HCT116 (cell line): ENCODE data around the gene RARB. TPM values are rescaled to one million over a fixed set of nuclear protein-coding genes. Genes with fewer than 3 reads are reported as not detected.

Source experiments
- ATAC-seq: fragments of 200-7000 bp; cut with Tn5 transposase; 2 replicates; pipeline ENCODE4 v1.9.1; 2020; ENCODE audit warnings: mild to moderate bottlenecking, moderate library complexity
- BruUV-seq: library from RNA; stranded (reverse); fragments of 400-500 nt; replicated peaks from 2 replicates; lab custom pipeline; 2021; lab: Mats Ljungman, UMichigan
- CTCF ChIA-PET: fragments of 300-600 bp; sonication (Branson Sonifier 250); formaldehyde crosslinking; loops from one replicate; lab custom pipeline; 2021; ENCODE audit warnings: antibody characterized with exemption; lab: Charles Lee
- POLR2A ChIA-PET: fragments of 300-600, 350-600 bp; sonication (Branson Sonifier 250); formaldehyde crosslinking; loops from one replicate; lab custom pipeline; 2021; ENCODE audit warnings: antibody characterized with exemption; lab: Charles Lee
- RAD21 ChIA-PET, 2 experiments: fragments of 300-600 bp; sonication (Branson Sonifier 250); formaldehyde crosslinking; loops; one replicate each; lab custom pipeline; 2023; ENCODE audit warnings: low total read pairs in 2 of 2; ENCODE audit not compliant: uncharacterized antibody in 2 of 2, unreplicated experiment in 2 of 2, low non-redundant PET in 1 of 2; lab: Charles Lee
- DNase-seq: peaks from one replicate; pipeline ENCODE4 v3.0.0-alpha.2; 2010; ENCODE audit warnings: low read depth, low spot score
- H2AFZ ChIP-seq: fragments of 200-600 bp; shearing (Covaris generic), sonication (generic); 2 replicates; pipeline ENCODE4 v1.6.1; 2017; ENCODE audit warnings: low read depth, mixed run types, mixed read lengths, antibody characterized with exemption, low read length; ENCODE audit not compliant: poor library complexity, severe bottlenecking
- H3K27ac ChIP-seq: 2 replicates; pipeline ENCODE4 v1.5.1; 2012; ENCODE audit warnings: low read depth, low read length
- H3K27me3 ChIP-seq: fragments of 200-600 bp; sonication (generic); 2 replicates; pipeline ENCODE4 v1.6.1; 2016; ENCODE audit warnings: mixed run types, low read length, mixed read lengths; ENCODE audit not compliant: insufficient read depth
- H3K36me3 ChIP-seq, 2 experiments: fragments of 200-500 bp in 1 of 2; fragments of 200-600 bp in 1 of 2; sonication (Bioruptor generic) in 1 of 2; sonication (generic) in 1 of 2; 2 replicates each; pipeline versions ENCODE4 v1.5.1 to v1.6.1; 2014 to 2016; ENCODE audit warnings: low read length in 2 of 2, inconsistent platforms in 1 of 2, mixed read lengths in 1 of 2, mixed run types in 1 of 2; ENCODE audit not compliant: insufficient read depth in 2 of 2, control insufficient read depth in 1 of 2
- H3K4me1 ChIP-seq, 2 experiments: fragments of 200-600 bp in 1 of 2; sonication (generic) in 1 of 2; 2 replicates each; pipeline versions ENCODE4 v1.5.1 to v1.6.1; 2012 to 2017; ENCODE audit warnings: low read length in 2 of 2, inconsistent platforms in 1 of 2, mild to moderate bottlenecking in 1 of 2, mixed read lengths in 1 of 2, mixed run types in 1 of 2, moderate library complexity in 1 of 2; ENCODE audit not compliant: insufficient read depth in 2 of 2, control insufficient read depth in 1 of 2
- H3K4me2 ChIP-seq: fragments of 200-600 bp; sonication (generic); 2 replicates; pipeline ENCODE4 v1.6.1; 2017; ENCODE audit warnings: mixed run types, low read length, mixed read lengths
- H3K4me3 ChIP-seq, 2 experiments: fragments of 200-600 bp in 1 of 2; sonication (generic) in 1 of 2; replicated peaks in 1 of 2; 2 replicates each; pipeline ENCODE4 v1.5.1; 2011 to 2016; ENCODE audit warnings: low read length in 2 of 2, control low read depth in 1 of 2, low read depth in 1 of 2, mild to moderate bottlenecking in 1 of 2, mixed read lengths in 1 of 2, mixed run types in 1 of 2
- H3K79me2 ChIP-seq: fragments of 200-600 bp; sonication (generic); 2 replicates; pipeline ENCODE4 v1.6.1; 2017; ENCODE audit warnings: mild to moderate bottlenecking, mixed run types, low read length, moderate library complexity, mixed read lengths; ENCODE audit not compliant: insufficient read depth
- H3K9ac ChIP-seq: fragments of 200-600 bp; sonication (generic); 2 replicates; pipeline ENCODE4 v1.6.1; 2016; ENCODE audit warnings: low read length, mixed read lengths
- H3K9me2 ChIP-seq: fragments of 200-600 bp; sonication (generic), shearing (Covaris generic); 2 replicates; pipeline ENCODE4 v1.6.1; 2017; ENCODE audit warnings: mixed run types, mild to moderate bottlenecking, moderate library complexity; ENCODE audit not compliant: insufficient read depth
- H3K9me3 ChIP-seq, 2 experiments: fragments of 200-500 bp in 1 of 2; fragments of 200-600 bp in 1 of 2; sonication (Bioruptor generic) in 1 of 2; sonication (generic) in 1 of 2; 2 replicates each; pipeline ENCODE4 v1.6.1; 2014 to 2017; ENCODE audit warnings: low read length in 2 of 2, mixed read lengths in 2 of 2, inconsistent platforms in 1 of 2, low read depth in 1 of 2, mild to moderate bottlenecking in 1 of 2, mixed run types in 1 of 2, moderate library complexity in 1 of 2; ENCODE audit not compliant: control insufficient read depth in 1 of 2, insufficient read depth in 1 of 2
- H4K20me1 ChIP-seq: fragments of 200-600 bp; sonication (generic), shearing (Covaris generic); 2 replicates; pipeline ENCODE4 v1.6.1; 2017; ENCODE audit warnings: mixed run types, mild to moderate bottlenecking, moderate library complexity; ENCODE audit not compliant: insufficient read depth
- CEBPB ChIP-seq: IDR thresholded peaks from 2 replicates; pipeline ENCODE4 v1.6.1; 2012; ENCODE audit warnings: low read depth
- EZH2 ChIP-seq: fragments of 200-600 bp; sonication (generic); IDR thresholded peaks from 2 replicates; pipeline ENCODE4 v1.6.1; 2017; ENCODE audit warnings: antibody characterized with exemption, mixed run types
- FOSL1 ChIP-seq: IDR thresholded peaks from 2 replicates; pipeline ENCODE4 v1.6.1; 2012; ENCODE audit warnings: low read depth
- JUND ChIP-seq: IDR thresholded peaks from 2 replicates; pipeline ENCODE4 v1.6.1; 2012
- POLR2AphosphoS5 ChIP-seq: IDR thresholded peaks from 2 replicates; pipeline ENCODE4 v1.6.1; 2011; ENCODE audit warnings: mild to moderate bottlenecking, low read depth, low read length, moderate library complexity
- TCF7L2 ChIP-seq: IDR thresholded peaks from 2 replicates; pipeline ENCODE4 v1.7.0; 2011; ENCODE audit warnings: borderline replicate concordance, inconsistent platforms; ENCODE audit not compliant: insufficient read depth, insufficient read length; ENCODE audit errors: extremely low read depth
- YY1 ChIP-seq: IDR thresholded peaks from 2 replicates; pipeline ENCODE4 v1.6.1; 2011; ENCODE audit warnings: low read length, low read depth, moderate library complexity, mild to moderate bottlenecking; ENCODE audit not compliant: insufficient replicate concordance; ENCODE audit errors: extremely low read depth
- ZFX ChIP-seq: fragments of 450-650 bp; IDR thresholded peaks from 2 replicates; pipeline ENCODE4 v1.6.1; 2017
- ZNF274 ChIP-seq: fragments of 200-500 bp; sonication (Bioruptor generic); IDR thresholded peaks from 2 replicates; pipeline ENCODE4 v1.6.1; 2014; ENCODE audit warnings: mild to moderate bottlenecking, low read depth, low read length, inconsistent platforms
- intact Hi-C: fragments of 100-400 bp; cut with micrococcal nuclease; formaldehyde crosslinking; loops from 2 replicates; pipeline ENCODE4 v1.10.0; 2022
- total RNA-seq: library from RNA; stranded (reverse); gene quantifications from one replicate; pipeline ENCODE4 v1.2.1, GENCODE V29; 2021; ENCODE audit not compliant: unreplicated experiment
- TF ChIP-seq, protein P1 (sequence below), 3 experiments: fragments of 200-600 bp in 1 of 3; sonication (generic) in 1 of 3; IDR thresholded peaks in 2 of 3; conservative IDR thresholded peaks in 1 of 3; 2 replicates each; pipeline ENCODE4 v1.5.1; 2012 to 2017; ENCODE audit warnings: low read depth in 2 of 3, low read length in 2 of 3, antibody characterized with exemption in 1 of 3, borderline replicate concordance in 1 of 3, control low read depth in 1 of 3, mild to moderate bottlenecking in 1 of 3, mixed read lengths in 1 of 3, mixed run types in 1 of 3, moderate library complexity in 1 of 3; ENCODE audit not compliant: insufficient read depth in 1 of 3
- TF ChIP-seq, protein P2 (sequence below): IDR thresholded peaks from 2 replicates; pipeline ENCODE4 v1.6.1; 2011; ENCODE audit warnings: mild to moderate bottlenecking, low read length, moderate library complexity; ENCODE audit not compliant: insufficient replicate concordance; ENCODE audit errors: extremely low read depth
- TF ChIP-seq, protein P3 (sequence below): IDR thresholded peaks from 2 replicates; pipeline ENCODE4 v1.6.1; 2012
- TF ChIP-seq, protein P4 (sequence below): IDR thresholded peaks from 2 replicates; pipeline ENCODE4 v1.6.1; 2012

Gene RARB
- total RNA-seq, 1 experiment from 2014 or later = not detected

DNA sequence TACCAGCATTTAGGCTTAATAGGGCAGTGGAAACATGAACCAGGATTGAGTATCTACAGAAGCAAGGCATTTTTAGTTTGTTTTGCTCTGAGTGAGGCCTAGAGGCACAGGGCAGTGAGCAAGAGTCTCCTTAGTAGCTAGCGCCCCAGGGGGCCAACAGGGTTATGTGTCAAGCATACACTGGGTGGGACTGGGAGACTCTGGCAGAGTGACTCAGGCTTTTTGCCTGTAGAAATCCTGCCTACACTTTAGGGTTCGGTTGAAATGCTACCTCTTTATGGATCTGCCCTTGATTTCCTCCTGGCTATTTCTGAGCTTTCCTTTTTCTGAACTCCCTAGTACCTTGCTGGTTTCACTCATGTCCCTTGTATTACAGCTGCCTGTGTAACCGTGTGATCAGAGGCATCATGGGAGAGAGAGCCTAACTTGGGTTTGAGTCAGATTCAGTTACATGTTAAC lies 164.5 kb downstream of the RARB start:
- BruUV-seq = no TSS peak
- peak overlapping the region; percentile 38 for H3K4me2 ChIP-seq
- intact Hi-C loops = loop anchor here (2.0 to 5.0 kb wide), 4 partner anchors 150 to 818 kb away; no protein-coding TSS in a partner anchor
- no peak overlapping the region for H3K4me3 ChIP-seq
- RAD21 ChIA-PET = interaction anchor here in 1 of 2 experiments (0.6 kb wide), 1 partner anchor 403 kb away, joined by 3 read pairs; no protein-coding TSS in a partner anchor
- no peaks in the 10 kb centered on the region for H3K36me3 ChIP-seq
- H3K79me2 ChIP-seq = no peaks in the 10 kb centered on the region
- H2AFZ ChIP-seq = no peak overlapping the region
- TF ChIP-seq, protein P1, sequence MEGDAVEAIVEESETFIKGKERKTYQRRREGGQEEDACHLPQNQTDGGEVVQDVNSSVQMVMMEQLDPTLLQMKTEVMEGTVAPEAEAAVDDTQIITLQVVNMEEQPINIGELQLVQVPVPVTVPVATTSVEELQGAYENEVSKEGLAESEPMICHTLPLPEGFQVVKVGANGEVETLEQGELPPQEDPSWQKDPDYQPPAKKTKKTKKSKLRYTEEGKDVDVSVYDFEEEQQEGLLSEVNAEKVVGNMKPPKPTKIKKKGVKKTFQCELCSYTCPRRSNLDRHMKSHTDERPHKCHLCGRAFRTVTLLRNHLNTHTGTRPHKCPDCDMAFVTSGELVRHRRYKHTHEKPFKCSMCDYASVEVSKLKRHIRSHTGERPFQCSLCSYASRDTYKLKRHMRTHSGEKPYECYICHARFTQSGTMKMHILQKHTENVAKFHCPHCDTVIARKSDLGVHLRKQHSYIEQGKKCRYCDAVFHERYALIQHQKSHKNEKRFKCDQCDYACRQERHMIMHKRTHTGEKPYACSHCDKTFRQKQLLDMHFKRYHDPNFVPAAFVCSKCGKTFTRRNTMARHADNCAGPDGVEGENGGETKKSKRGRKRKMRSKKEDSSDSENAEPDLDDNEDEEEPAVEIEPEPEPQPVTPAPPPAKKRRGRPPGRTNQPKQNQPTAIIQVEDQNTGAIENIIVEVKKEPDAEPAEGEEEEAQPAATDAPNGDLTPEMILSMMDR (IDR thresholded peaks at IDR 0.05 in 2 of 3, conservative IDR thresholded peaks at IDR 0.05 in 1 of 3; ENCODE audit: borderline replicate concordance in 1 of 3, insufficient read depth in 1 of 3, low read depth in 2 of 3, low read length in 2 of 3) = peak in 2 of 3 experiments; percentile 3 to 10; a peak in 1 of 6 replicates
- no peak for TF ChIP-seq EZH2
- no peak for TF ChIP-seq ZNF274
- DNase-seq (peak; percentile 33), ATAC-seq (peak; percentile 82)
- no peak overlapping the region for H3K9ac ChIP-seq
- no peaks in the 10 kb centered on the region for H3K9me3 ChIP-seq
- no peaks in the 10 kb centered on the region for H3K9me2 ChIP-seq
- no peaks in the 10 kb centered on the region for H3K27me3 ChIP-seq
- CTCF ChIA-PET = interaction anchor here (3.0 kb wide), 1 partner anchor 11 kb away, joined by 14 read pairs; no protein-coding TSS in a partner anchor
- POLR2A ChIA-PET = no interaction called here
- no peaks in the 10 kb centered on the region for H4K20me1 ChIP-seq
- no peak overlapping the region for H3K27ac ChIP-seq
- peaks cover 8 to 12% of the 10 kb centered on the region in 2 experiments; a peak in 2 of 4 replicates for H3K4me1 ChIP-seq

DNA sequence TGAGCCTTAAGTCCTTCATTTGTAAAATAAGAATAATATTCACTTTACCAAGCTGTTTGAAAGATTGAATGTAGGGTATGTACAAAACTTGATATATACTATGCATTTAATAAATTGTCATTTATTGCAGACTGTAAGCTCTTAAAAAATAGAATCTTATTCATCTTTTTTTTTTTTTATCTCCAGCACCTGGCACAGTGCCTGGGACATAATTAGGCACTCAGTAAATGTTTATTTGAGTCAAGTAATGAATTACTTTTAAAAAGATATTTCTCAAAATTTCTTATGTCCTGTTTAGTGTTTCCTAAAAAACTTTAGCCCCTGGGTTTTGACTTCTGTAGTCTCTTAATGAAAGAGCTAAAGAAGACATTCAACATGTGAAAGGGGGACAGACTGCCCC lies 164.9 kb downstream of the RARB start:
- H3K27ac ChIP-seq = no peak overlapping the region
- ChIA-PET CTCF (interaction anchor here (1.1 to 3.0 kb wide), 4 partner anchors 11 to 559 kb away, joined by 3 to 14 read pairs (median 4); no protein-coding TSS in a partner anchor), RAD21 (interaction anchor here in 1 of 2 experiments (0.6 kb wide), 1 partner anchor 404 kb away, joined by 3 read pairs; no protein-coding TSS in a partner anchor), POLR2A (no interaction called here)
- H3K79me2 ChIP-seq = no peaks in the 10 kb centered on the region
- H3K9ac ChIP-seq = no peak overlapping the region
- ATAC-seq (no peak), DNase-seq (no peak)
- H3K36me3 ChIP-seq = no peaks in the 10 kb centered on the region; a peak in 2 of 4 replicates
- H3K4me3 ChIP-seq = no peak overlapping the region
- intact Hi-C loops = loop anchor here (2.0 to 5.0 kb wide), 4 partner anchors 151 to 818 kb away; no protein-coding TSS in a partner anchor
- H3K4me1 ChIP-seq = peaks cover 8 to 12% of the 10 kb centered on the region in 2 experiments; a peak in 2 of 4 replicates
- no peaks in the 10 kb centered on the region for H4K20me1 ChIP-seq
- no TSS peak for BruUV-seq
- no peaks in the 10 kb centered on the region for H3K27me3 ChIP-seq
- H3K9me2 ChIP-seq = no peaks in the 10 kb centered on the region
- no peak overlapping the region for H2AFZ ChIP-seq
- H3K9me3 ChIP-seq = no peaks in the 10 kb centered on the region
- peak overlapping the region; percentile 38 for H3K4me2 ChIP-seq
- TF ChIP-seq POLR2AphosphoS5 (no peak), ZFX (no peak), TCF7L2 (no peak), JUND (no peak), YY1 (no peak), CEBPB (no peak), FOSL1 (no peak), EZH2 (no peak)
- TF ChIP-seq, protein P2, sequence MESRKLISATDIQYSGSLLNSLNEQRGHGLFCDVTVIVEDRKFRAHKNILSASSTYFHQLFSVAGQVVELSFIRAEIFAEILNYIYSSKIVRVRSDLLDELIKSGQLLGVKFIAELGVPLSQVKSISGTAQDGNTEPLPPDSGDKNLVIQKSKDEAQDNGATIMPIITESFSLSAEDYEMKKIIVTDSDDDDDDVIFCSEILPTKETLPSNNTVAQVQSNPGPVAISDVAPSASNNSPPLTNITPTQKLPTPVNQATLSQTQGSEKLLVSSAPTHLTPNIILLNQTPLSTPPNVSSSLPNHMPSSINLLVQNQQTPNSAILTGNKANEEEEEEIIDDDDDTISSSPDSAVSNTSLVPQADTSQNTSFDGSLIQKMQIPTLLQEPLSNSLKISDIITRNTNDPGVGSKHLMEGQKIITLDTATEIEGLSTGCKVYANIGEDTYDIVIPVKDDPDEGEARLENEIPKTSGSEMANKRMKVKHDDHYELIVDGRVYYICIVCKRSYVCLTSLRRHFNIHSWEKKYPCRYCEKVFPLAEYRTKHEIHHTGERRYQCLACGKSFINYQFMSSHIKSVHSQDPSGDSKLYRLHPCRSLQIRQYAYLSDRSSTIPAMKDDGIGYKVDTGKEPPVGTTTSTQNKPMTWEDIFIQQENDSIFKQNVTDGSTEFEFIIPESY = no peak
- TF ChIP-seq, protein P3, sequence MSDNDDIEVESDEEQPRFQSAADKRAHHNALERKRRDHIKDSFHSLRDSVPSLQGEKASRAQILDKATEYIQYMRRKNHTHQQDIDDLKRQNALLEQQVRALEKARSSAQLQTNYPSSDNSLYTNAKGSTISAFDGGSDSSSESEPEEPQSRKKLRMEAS = no peak
- TF ChIP-seq, protein P4, sequence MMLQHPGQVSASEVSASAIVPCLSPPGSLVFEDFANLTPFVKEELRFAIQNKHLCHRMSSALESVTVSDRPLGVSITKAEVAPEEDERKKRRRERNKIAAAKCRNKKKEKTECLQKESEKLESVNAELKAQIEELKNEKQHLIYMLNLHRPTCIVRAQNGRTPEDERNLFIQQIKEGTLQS = no peak
